Activated T-helper 17 cell treated with anti-CD3 and anti-CD28 coated beads, Interleukin-2, amount 50 U/mL, for 72 hours (primary cell): Measurements from ENCODE around the gene RBM10. TPM values are rescaled to one million over a fixed set of nuclear protein-coding genes. Genes with fewer than 3 reads are reported as not detected.

ENCODE experiments used
- ATAC-seq: fragments of 150-1000 bp; cut with Tn5 transposase; replicated peaks from 2 replicates; pipeline ENCODE4 v1.10.0; 2021; ENCODE audit warnings: mild to moderate bottlenecking, moderate library complexity
- H3K27ac Mint-ChIP-seq: one replicate; pipeline ENCODE4 v1.8.0; 2022; ENCODE audit warnings: mixed read lengths
- H3K27me3 Mint-ChIP-seq: one replicate; pipeline ENCODE4 v1.8.0; 2022; ENCODE audit warnings: mixed read lengths
- H3K36me3 Mint-ChIP-seq: one replicate; pipeline ENCODE4 v1.8.0; 2022; ENCODE audit warnings: low read depth, mild to moderate bottlenecking, mixed read lengths
- H3K4me1 Mint-ChIP-seq: one replicate; pipeline ENCODE4 v1.8.0; 2022; ENCODE audit warnings: mixed read lengths
- H3K4me3 Mint-ChIP-seq: one replicate; pipeline ENCODE4 v1.8.0; 2022; ENCODE audit warnings: mild to moderate bottlenecking, mixed read lengths
- H3K9me3 Mint-ChIP-seq: one replicate; pipeline ENCODE4 v1.8.0; 2022; ENCODE audit warnings: mixed read lengths
- total RNA-seq, 2 donors: library from RNA; stranded (reverse); gene quantifications; one replicate each; pipeline ENCODE4 v1.2.3, GENCODE V29; 2022

The RBM10 gene
- total RNA-seq, 2 donors from 2014 or later = 54.3 to 57.9 TPM

- peaks cover 38% of the 10 kb centered on the region for H3K36me3 Mint-ChIP-seq
- no peaks in the 10 kb centered on the region for H3K9me3 Mint-ChIP-seq
- H3K27ac Mint-ChIP-seq = no peak overlapping the region
- peaks cover 10% of the 10 kb centered on the region for H3K4me1 Mint-ChIP-seq
- no peak overlapping the region for H3K4me3 Mint-ChIP-seq
- no peak for ATAC-seq
- H3K27me3 Mint-ChIP-seq = no peaks in the 10 kb centered on the region
Observed at GRCh38 chrX:47138171-47138570, 6.8 kb upstream of the RBM10 start.

GRCh38 chrX:47143894-47144625 is 961 bp upstream of the RBM10 start:
- Mint-ChIP-seq H3K36me3 (peaks cover 83% of the 10 kb centered on the region), H3K9me3 (no peaks in the 10 kb centered on the region), H3K27ac (peak overlapping the region; percentile 100), H3K4me1 (peaks cover 11% of the 10 kb centered on the region), H3K4me3 (peak overlapping the region; percentile 99), H3K27me3 (no peaks in the 10 kb centered on the region)
- no peak for ATAC-seq

GRCh38 chrX:47145395-47146120 is 537 bp downstream of the RBM10 start:
- H3K4me3 Mint-ChIP-seq = peak overlapping the region; percentile 99
- no peaks in the 10 kb centered on the region for H3K9me3 Mint-ChIP-seq
- H3K4me1 Mint-ChIP-seq = peaks cover 9% of the 10 kb centered on the region
- no peaks in the 10 kb centered on the region for H3K27me3 Mint-ChIP-seq
- peak overlapping the region; percentile 100 for H3K27ac Mint-ChIP-seq
- ATAC-seq = no peak
- peaks cover 83% of the 10 kb centered on the region for H3K36me3 Mint-ChIP-seq

GRCh38 chrX:47146121-47146935 is 1.3 kb downstream of the RBM10 start:
- Mint-ChIP-seq H3K4me1 (peaks cover 7% of the 10 kb centered on the region), H3K27ac (peak overlapping the region; percentile 100), H3K36me3 (peaks cover 83% of the 10 kb centered on the region), H3K9me3 (no peaks in the 10 kb centered on the region), H3K4me3 (peak overlapping the region; percentile 99), H3K27me3 (no peaks in the 10 kb centered on the region)
- no peak for ATAC-seq

GRCh38 chrX:47146936-47147859 is 2.2 kb downstream of the RBM10 start:
- Mint-ChIP-seq H3K36me3 (peaks cover 82% of the 10 kb centered on the region), H3K27ac (peak overlapping the region; percentile 84)
- no peak for ATAC-seq

GRCh38 chrX:47148946-47149345 is 3.9 kb downstream of the RBM10 start:
- Mint-ChIP-seq H3K4me1 (no peaks in the 10 kb centered on the region), H3K27ac (peak overlapping the region; percentile 54), H3K27me3 (no peaks in the 10 kb centered on the region), H3K4me3 (peak overlapping the region; percentile 13), H3K36me3 (peaks cover 87% of the 10 kb centered on the region), H3K9me3 (no peaks in the 10 kb centered on the region)
- peak; percentile 34 for ATAC-seq

More at GRCh38 chrX:47146936-47147859, 2.2 kb downstream of the RBM10 start:
- H3K9me3 Mint-ChIP-seq = no peaks in the 10 kb centered on the region
- peaks cover 7% of the 10 kb centered on the region for H3K4me1 Mint-ChIP-seq
- H3K4me3 Mint-ChIP-seq = peak overlapping the region; percentile 99
- H3K27me3 Mint-ChIP-seq = no peaks in the 10 kb centered on the region

GRCh38 chrX:47151435-47151834 is 6.4 kb downstream of the RBM10 start:
- no peaks in the 10 kb centered on the region for H3K9me3 Mint-ChIP-seq
- ATAC-seq = no peak
- H3K4me3 Mint-ChIP-seq = no peak overlapping the region
- H3K4me1 Mint-ChIP-seq = no peaks in the 10 kb centered on the region
- no peak overlapping the region for H3K27ac Mint-ChIP-seq
- peaks cover 82% of the 10 kb centered on the region for H3K36me3 Mint-ChIP-seq
- H3K27me3 Mint-ChIP-seq = no peaks in the 10 kb centered on the region

- ATAC-seq = no peak
- H3K36me3 Mint-ChIP-seq = peaks cover 74% of the 10 kb centered on the region
- H3K4me3 Mint-ChIP-seq = no peak overlapping the region
- H3K9me3 Mint-ChIP-seq = no peaks in the 10 kb centered on the region
- no peak overlapping the region for H3K27ac Mint-ChIP-seq
- H3K27me3 Mint-ChIP-seq = no peaks in the 10 kb centered on the region
- H3K4me1 Mint-ChIP-seq = no peaks in the 10 kb centered on the region
Observed at GRCh38 chrX:47156611-47157520, 11.8 kb downstream of the RBM10 start.

- Mint-ChIP-seq H3K27ac (no peak overlapping the region), H3K4me3 (no peak overlapping the region), H3K4me1 (no peaks in the 10 kb centered on the region), H3K27me3 (no peaks in the 10 kb centered on the region), H3K9me3 (no peaks in the 10 kb centered on the region), H3K36me3 (peaks cover 73% of the 10 kb centered on the region)
- ATAC-seq = no peak
Observed at GRCh38 chrX:47158131-47158530, 13.1 kb downstream of the RBM10 start.

- Mint-ChIP-seq H3K36me3 (peaks cover 68% of the 10 kb centered on the region), H3K4me3 (no peak overlapping the region), H3K27ac (no peak overlapping the region), H3K27me3 (no peaks in the 10 kb centered on the region), H3K9me3 (no peaks in the 10 kb centered on the region), H3K4me1 (no peaks in the 10 kb centered on the region)
- no peak for ATAC-seq
Observed at GRCh38 chrX:47158781-47159180, 13.8 kb downstream of the RBM10 start.

GRCh38 chrX:47160781-47161180 is 15.8 kb downstream of the RBM10 start:
- H3K4me1 Mint-ChIP-seq = no peaks in the 10 kb centered on the region
- no peak overlapping the region for H3K4me3 Mint-ChIP-seq
- no peak overlapping the region for H3K27ac Mint-ChIP-seq
- H3K9me3 Mint-ChIP-seq = no peaks in the 10 kb centered on the region
- H3K27me3 Mint-ChIP-seq = no peaks in the 10 kb centered on the region
- peaks cover 68% of the 10 kb centered on the region for H3K36me3 Mint-ChIP-seq
- no peak for ATAC-seq

GRCh38 chrX:47162927-47163583 is 18.0 kb downstream of the RBM10 start:
- no peaks in the 10 kb centered on the region for H3K27me3 Mint-ChIP-seq
- peaks cover 55% of the 10 kb centered on the region for H3K36me3 Mint-ChIP-seq
- H3K9me3 Mint-ChIP-seq = no peaks in the 10 kb centered on the region
- ATAC-seq = no peak
- H3K4me1 Mint-ChIP-seq = no peaks in the 10 kb centered on the region
- H3K27ac Mint-ChIP-seq = no peak overlapping the region
- no peak overlapping the region for H3K4me3 Mint-ChIP-seq
